GM13977 (cell line): ENCODE results near the gene SSTR4.

Experiments used
- DNase-seq: peaks from one replicate; pipeline ENCODE4 v3.0.0; 2012; ENCODE audit warnings: low spot score
- CTCF ChIP-seq: IDR thresholded peaks from 2 replicates; pipeline ENCODE4 v1.5.1; 2012; ENCODE audit warnings: mild to moderate bottlenecking, control low read depth; ENCODE audit not compliant: insufficient read depth; ENCODE audit errors: extremely low read depth, missing control alignments
- in situ Hi-C: fragments of 300-500 bp; cut with MboI; formaldehyde crosslinking; loops from one replicate; pipeline ENCODE4 v1.12.0; 2022; ENCODE audit warnings: low sequenced_read_pairs, low pct_unique_long_range_greater_than_20kb, mixed read lengths, inconsistent platforms; ENCODE audit not compliant: unreplicated experiment

The SSTR4 gene

DNA sequence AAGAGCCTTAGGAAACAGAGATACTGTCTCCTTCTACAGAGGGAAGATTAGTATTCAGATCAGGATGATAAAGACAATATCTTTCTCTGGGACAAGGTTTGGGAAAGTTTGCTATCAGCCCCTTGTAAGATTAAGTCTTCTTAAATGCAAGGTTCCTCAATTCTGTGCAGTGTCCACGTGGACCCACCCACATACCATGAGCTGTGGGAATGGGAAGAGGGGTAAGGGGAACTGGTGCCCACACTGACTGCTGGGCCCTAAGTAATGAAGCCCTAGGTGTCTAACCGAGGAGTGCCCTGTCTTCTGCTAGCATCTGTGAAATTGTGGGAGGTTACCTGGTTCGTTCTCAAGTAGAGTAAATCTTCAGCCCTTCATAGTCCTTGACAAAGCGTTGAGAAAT is 5.8 kb upstream of the SSTR4 start:
- no peak for DNase-seq
- TF ChIP-seq CTCF = no peak
- in situ Hi-C loops = no loop called here

- in situ Hi-C loops = no loop called here
- TF ChIP-seq CTCF = no peak
Observed at GRCh38 chr20:23031346-23031745, 3.8 kb upstream of the SSTR4 start.

GRCh38 chr20:23032056-23032749 is 2.9 kb upstream of the SSTR4 start:
- DNase-seq = no peak
- no peak for TF ChIP-seq CTCF
- in situ Hi-C loops = no loop called here

More at GRCh38 chr20:23031346-23031745, 3.8 kb upstream of the SSTR4 start:
- no peak for DNase-seq

DNA sequence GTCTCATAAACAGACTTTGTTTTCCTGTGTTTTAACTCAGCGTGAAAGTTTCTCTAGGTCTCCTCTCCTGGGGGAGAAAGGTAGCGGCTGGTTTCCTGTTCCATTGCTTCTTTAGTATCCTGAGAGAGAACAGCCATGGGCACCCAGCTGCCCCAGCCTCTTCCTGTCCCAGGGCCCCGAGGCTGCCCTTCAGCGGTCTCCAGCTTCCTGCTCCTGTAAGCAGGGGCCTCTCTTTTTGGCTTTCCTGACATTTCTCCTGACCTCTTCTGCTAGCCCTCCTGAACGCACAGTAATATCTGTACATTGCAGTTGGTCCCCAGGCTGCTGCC is 2.4 kb upstream of the SSTR4 start:
- DNase-seq = no peak
- TF ChIP-seq CTCF = no peak
- in situ Hi-C loops = no loop called here

GRCh38 chr20:23033918-23034317 is 1.2 kb upstream of the SSTR4 start:
- TF ChIP-seq CTCF = no peak
- in situ Hi-C loops = no loop called here
- no peak for DNase-seq

GRCh38 chr20:23035731-23036130 is 619 bp downstream of the SSTR4 start:
- TF ChIP-seq CTCF = no peak
- in situ Hi-C loops = no loop called here

More at GRCh38 chr20:23035731-23036130, 619 bp downstream of the SSTR4 start:
- no peak for DNase-seq
